Measurements from ENCODE around the gene COPB2.
"Not testable (repeated sequence)": the region's sequence is repeated elsewhere in the genome, so short reads cannot be mapped to it uniquely, and the experiment has no call there.

COPB2 gene

DNA sequence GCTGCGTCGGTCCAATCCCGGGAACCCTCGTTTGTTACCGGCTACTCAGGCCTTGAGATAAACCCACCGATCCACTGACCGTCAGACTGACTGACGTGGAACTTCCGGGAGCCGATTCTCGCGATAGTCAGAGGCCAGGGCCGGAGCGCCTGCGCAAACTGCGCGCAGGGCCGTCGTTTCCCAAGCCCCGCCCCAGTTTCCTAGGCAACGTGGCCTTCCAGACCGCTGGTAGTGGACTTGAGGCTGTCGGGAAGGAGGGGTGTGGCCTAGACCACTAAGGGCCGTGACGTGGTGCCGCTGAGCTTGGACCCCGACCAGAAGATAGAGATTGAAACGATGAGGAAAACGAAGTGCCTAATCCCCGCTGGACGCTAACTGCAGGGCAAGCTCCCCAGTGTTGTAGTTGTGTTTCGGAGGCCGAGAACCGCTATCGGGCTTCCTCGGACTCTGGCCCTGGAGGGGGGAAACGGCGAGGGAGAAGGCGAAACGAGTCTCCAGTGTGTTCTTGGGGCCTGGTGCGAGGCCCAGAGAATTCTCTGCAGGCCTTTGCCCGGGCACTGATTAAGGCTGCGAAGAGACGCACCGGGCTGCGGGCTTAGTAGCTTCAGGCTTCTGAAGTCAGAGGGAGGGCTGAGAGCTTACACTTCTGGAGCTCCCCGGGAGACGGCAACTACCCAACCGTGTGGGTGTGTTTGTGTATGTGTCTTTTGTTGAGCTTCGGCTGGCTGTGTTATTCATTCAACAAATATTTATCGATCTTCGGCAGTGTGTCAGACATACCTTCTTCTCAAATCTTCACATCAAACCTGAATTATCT is at the start of gene COPB2:
TSS of gene COPB2 (minus strand) at position 96 of the 817 bp plus-strand sequence. CDS start 97 bp downstream, outside the sequence.
- peak; percentile 97 for DNase-seq

DNA sequence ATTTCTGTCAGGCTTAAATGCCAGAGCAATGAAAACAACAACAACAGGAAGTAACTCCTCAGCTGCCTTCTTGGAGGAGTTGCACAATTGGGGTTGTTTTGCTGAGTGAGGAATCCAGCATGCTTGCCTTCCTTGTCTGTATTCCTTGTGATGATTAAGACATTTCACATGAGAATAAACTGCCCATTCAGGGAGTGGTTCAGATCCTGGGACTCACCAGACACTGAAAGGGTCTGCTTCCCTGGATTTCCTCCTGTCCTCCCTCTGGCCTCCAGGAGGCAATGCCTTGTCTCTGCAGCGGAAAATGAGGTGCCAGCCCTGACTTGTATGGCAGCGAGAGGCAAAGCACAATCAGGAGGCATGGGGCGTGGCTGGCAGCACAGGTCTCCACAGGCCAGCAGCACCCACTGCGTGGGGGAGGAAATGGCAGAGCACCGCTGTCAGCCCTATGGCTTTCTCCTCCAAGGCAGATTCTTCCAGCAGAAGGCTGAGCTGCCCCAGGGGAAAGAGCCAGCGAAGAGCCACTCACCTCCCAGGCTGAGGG is 45.4 kb upstream of the COPB2 start:
- peak; percentile 56 for DNase-seq

DNA sequence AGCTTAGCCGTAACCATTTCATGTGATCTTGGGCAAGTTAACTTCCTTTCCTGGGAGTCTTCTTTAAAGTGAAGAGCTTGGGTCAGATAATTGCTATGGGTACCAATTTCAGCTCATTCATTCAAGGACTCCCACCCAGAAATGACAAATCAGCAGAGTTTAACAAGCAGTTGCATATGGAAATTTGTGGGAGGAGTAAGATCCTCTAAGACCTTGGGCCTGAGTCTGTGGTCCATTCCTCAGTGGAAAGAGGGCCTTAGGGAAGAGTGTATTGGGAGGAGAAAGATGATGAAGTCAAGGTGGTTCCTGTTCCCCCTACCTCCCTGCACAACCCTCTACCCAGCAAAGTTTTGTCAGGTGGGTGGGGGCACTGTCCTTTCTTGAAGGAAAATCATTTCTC is 44.8 kb upstream of the COPB2 start:
- DNase-seq = no peak

DNA sequence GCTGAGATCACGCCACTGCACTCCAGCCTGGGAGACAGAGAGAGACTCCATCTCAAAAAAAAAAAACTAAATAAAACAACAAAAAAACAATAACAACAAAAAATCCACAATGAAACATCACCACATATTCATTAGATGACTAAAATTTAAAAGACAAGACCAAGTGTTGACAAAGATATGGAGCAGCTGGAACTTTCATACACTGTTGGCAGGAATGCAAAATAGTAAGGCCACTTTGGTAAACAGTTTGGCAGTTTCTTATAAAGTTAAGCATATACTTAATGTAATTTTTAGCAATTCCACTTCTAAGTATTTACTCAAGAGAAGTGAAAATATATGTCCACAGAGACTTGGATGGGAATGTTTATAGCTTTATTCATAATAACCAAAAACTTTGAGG is 43.6 kb upstream of the COPB2 start:
- no peak for DNase-seq

DNA sequence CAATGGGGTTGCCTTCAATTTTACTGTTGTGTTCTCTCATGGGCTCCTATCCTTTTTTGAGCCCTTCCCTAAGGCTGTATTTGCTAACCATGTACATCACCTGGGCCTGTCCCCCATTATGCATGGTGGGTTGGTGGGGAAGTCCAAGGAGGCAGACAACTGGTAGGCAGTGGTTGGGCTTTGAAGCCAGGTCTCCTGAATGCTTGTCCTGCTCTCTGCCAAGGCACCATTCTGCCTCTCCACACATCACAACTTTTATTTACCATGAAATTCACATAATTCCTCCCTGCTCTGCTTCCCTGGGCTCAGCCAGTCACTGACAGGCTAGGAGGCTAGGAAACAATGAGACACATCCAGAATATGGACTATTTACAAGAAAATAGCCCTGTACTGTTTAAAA is 41.0 kb upstream of the COPB2 start:
- peak; percentile 8 for DNase-seq

DNA sequence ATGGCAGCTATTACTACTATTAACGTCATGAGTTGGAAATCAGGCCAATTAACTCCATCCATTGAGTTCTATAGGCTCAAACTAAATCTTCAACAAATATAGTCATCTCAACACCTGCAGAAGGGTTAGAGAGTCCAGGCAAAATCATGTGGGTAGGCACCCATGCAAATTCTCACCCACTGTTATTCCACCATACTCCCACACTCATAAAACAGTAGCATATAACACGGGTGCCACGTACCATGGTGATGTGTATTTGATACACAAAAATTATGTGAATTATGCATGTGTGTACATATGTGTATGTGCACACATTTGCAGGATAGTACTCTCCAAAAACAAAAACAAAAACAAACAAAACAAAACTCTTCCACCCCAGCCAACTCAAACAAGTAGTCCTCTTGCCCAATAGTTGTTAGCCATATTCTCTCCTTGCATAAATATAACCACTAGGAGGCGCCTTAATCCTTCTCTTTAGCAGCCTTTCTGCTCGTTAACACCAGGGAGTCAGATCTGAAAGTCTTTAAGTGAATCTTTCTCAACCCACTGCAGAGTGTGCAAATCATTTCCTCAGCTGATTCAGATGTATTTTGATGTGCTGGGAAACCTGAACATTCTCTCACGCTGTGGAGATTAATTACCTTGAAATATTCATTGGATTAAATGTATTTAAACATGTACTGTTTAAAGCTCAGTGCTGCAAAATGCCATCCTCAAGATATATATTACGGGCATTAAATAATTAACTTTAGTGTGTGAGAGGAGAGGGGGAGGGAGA is 38.0 kb upstream of the COPB2 start:
- DNase-seq = peak; percentile 86

DNA sequence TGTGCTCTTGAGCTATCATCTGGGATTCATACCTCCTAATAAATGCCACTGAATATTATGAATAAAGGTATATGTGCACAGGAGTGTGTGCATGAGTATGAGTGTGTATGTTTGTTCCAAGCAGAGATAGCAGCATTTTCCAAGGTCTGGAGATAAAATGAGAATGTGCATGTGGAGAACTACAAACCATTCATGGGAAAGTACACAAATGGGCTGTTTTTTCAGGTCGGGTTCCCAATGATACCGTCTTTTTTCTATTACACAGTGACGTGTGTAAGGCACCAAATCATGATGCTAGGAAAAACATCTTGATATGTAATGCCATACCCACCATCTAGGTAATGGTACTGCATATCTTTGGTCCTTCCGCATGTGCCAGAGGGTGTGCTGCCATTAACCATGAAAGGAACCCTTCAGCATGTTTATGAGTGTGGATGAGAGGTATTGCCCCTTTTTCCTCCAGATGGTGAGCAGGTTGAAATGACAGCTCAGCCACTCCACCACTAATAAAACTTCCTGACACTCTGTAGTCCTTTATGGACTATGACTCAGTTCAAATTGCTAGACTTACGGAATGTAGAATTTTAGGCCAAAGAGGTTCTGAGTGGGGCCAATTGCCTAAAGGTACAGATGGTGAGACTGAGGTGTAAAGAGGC is 36.4 kb upstream of the COPB2 start:
- DNase-seq = no peak

DNA sequence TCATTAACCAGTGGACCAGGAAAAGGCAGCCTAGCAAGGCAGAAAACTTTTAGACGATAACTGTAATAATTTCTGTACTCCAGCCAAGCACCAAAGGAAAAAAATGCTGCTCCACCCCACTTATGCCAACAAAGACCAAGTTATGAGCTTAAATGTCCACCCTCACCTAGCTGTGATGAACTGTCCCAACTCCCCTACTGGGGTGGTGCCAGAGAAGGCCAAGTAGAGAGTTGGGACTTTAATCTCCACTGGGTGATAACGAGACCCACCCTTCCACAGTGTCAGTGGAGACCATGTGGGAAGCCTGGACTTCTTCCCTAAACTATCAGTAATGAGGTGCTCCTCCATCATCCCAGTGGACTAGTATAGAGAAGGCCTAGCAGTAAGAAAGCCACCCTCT is 33.8 kb upstream of the COPB2 start:
- no peak for DNase-seq

DNA sequence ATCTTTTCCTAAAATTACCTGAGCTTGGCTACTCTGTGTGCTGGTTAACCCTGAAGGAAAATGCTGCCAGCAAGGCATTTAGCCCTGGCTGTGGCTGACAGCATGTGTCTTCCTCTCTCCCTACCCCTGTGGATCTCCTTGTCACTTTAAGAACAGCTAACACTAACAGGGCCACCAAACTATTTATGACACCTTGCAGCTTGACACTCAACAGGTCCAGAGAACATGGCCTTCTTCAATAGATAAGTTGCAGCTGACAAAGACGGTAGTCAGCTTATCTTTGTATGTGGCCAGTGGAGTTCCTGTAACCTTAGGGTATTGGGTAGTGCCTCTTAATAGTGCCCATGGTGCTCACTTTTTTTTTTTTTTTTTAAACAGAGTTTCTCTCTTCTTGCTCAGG is 32.0 kb upstream of the COPB2 start:
- DNase-seq = no peak

DNA sequence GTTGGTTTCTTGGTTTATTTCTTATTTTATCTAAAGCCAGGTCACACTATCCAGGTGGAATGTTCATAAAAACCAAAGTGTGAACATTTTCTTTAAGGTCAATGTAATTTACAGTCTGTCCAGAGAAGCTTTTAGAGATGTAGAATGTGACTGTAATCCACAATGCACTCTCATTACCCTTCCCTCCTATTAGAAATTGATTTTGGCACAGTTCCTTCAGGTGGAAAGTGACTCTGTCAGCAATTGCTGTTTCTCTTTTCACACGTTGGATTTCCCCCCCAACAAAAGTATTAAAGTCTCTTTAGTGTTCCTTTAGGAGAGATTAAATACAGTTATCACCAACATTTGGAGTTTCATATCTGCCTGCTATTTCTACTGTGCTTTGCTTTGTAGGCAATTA is 31.6 kb upstream of the COPB2 start:
- no peak for DNase-seq

DNA sequence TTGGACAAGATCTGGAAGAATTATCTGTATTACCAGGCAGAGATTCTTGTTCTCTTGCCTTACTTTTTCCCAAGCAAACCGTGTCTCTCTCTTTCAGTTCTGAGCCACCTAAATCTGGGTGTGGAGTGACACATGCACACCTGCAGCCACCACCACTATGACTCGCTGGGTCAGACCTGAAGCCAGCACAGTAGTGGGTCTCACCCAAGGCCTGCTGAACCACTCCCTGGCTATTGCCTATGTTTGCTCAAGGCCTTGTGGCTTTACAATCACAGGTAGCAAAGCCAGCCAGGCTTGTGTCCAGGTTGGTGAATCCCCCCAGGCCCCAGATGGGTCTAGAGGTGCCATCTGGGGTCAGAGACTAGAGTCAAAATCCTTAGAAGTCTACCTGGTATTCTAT is 28.7 kb upstream of the COPB2 start:
- DNase-seq = no peak

DNA sequence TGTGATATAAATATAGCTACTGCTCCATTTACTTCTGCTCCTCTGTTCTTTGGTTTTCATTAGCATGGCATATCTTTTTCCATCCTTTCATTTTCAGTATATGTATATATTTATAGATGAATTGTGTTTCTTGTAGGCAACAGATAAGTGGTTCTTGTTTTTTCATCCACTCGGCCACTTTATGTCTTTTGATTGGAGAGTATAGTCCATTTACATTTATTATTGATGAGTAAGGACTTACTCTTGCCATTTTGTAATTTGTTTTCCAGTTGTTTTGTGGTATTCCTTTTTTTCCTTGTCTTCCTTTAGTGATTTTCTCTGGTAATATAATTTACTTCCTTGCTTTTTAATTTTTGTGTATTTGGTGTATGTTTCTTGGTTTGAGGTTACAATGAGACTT is 26.8 kb upstream of the COPB2 start:
- DNase-seq = no peak

DNA sequence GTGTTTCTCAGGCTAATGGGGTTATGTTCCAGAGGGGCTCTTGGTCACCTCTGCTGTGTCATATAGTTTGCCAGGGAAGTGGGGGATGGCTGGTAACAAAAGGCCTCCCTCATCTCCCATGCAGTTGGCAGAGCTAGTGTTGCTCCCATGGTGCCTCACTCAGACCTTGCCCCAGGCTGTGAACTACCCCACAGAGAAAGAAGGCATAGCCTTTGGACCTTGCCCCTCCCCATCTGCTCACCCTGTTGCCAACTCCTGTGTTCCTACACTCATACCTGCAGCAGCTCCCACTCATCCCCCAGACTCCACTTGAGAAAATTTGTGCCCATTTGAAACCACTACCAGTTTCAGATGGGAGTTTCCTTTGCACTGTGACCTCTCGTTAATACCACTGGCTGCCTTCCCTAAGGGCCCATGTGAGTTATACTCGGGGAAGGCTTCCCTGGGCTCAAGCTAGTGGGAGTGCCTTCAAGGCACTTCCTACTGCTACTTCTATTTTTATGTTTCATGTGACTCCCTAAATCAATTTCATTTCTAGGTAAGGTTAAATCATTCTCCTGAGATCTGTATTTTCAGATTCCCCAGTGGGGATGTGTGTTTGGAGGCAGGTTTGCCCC is 25.3 kb upstream of the COPB2 start:
- peak; percentile 60 for DNase-seq

DNA sequence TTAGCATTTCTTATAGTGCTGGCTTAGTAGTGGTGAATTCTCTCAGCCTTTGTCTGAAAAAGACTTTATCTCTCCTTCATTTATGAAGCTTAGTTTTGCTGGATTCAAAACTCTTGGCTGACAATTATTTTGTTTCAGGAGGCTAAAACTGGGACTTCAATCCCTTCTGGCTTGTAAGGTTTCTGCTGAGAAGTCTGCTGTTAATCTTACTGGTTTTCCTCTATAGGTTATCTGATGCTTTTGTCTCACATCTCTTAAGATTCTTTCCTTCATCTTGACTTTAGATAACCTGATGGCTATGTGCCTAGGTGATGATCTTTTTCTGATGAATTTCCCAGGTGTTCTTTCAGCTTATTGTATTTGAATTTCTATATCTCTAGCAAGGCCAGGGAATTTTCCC is 23.4 kb upstream of the COPB2 start:
- not testable (repeated sequence) for DNase-seq

DNA sequence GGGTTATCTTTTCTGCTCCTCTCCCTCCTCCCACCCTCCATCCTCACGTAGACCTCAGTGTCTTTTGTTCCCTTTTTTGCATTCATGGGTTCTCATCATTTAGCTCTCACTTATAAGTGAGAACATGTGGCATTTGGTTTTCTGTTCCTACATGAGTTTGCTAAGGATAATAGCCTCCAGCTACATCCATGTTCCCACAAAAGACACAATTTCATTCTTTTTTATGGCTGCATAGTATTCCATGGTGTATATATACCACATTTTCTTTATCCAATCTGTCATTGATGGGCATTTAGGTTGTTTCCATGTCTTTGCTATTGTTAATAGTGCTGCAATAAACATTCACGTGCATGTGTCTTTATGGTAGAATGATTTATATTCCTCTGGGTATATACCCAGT is 11.7 kb upstream of the COPB2 start:
- DNase-seq = not testable (repeated sequence)

DNA sequence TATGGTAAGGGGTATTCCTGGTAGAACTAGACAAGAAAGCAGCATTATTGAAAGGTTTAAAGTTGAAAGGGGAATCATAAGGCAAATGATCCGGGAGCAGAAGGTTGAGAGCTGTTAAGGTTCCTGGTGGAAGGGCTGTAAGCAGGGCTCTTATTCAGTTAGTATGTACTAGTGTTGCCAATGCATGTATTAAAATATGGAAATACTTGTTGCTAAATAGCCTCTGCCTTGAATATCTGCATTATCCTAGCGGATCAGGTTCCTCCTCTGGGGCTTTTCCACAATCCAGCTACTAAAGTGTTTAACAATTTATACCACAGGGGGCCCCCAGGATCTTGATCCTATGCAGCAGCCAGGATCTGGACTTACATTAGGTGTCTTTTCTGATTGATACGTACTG is 7.3 kb upstream of the COPB2 start:
- DNase-seq = no peak

DNA sequence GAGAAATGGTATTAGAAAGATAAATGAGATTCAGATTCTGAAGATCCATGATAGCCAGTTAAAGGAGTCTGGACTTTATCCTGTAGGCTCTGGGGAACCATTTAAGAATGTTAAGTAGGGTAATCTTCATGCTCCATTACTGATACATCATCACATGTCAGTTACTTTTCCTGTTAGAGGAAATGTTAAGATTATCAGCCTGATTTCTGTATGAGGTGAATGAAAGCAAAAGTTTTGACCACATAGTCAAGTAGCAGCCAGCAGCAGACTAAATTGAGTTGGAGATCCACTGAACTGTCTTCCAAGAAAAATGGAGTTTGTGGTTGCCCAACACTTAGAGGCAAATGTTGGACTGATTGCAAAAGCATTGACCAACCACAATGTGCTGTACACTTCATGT is 4.7 kb upstream of the COPB2 start:
- DNase-seq = no peak

DNA sequence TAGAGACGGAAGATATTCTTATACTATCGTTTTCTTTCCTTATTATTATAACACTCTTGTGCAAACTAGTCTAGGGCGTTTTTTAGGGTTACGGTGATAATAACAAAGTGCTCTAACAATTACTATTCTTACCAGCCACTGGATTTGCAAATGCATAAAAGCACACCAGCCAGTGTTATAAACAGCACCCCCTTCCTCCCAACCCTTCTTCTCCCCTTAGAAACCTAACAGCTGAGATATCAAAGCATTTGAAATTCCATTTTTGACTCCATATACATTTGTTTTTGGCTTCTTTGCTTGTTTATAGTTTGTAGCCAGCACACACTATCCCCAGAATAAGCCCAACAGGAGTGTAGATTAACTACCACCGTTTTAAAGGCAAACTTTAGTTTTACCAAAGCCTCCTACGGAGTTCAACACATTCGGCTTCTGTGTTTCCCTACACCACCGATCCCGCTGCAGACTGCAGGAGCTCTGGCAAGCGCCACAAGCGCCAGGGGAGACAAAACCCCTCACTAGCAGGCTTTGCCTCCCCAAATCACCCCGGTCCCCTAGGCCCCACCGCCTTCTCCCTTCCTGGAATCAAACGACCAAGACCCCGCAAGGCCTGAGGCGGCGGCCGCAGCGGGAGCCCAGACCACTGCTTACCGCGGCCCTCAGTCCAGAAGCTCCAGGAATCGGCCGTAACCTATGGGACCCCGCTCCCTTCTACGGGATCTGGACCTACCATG is 461 bp downstream of the COPB2 start:
- DNase-seq = peak; percentile 38

DNA sequence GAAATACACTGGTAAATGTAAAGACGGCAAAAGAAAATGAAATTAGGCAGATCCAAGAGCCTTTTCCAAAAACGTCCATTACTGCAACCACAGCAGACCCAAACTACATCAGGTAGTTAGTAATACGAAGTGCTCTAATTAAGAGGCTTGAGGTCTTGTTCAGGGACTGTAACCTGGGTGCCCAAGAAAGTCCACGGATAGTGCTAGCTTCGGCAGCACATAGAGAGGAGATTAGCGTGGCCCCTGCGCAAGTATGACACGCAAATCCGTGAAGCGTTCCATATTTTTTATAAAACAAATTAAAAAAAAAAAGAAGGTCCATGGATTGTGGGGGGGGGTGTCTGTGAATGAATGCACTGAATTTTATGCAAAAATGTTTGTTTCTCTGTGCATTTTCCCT is 1.4 kb downstream of the COPB2 start:
- no peak for DNase-seq

DNA sequence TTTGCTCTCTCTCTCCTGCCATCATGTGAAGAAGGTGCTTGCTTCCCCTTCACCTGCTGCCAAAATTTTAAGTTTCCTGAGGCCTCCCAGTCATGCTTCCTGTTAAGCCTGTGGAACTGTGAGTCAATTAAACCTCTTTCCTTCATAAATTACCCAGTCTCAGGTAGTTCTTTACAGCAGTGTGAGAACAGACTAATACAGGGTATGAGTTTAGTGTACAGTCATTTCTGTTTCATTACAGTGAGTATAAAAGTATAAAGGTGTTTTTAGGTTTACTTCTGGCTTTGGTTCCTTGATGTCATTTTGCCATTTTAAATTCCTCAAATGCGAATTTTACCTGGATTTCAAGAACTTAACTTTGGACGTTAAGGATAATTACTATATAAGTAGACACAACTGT is 7.2 kb downstream of the COPB2 start:
- not testable (repeated sequence) for DNase-seq

DNA sequence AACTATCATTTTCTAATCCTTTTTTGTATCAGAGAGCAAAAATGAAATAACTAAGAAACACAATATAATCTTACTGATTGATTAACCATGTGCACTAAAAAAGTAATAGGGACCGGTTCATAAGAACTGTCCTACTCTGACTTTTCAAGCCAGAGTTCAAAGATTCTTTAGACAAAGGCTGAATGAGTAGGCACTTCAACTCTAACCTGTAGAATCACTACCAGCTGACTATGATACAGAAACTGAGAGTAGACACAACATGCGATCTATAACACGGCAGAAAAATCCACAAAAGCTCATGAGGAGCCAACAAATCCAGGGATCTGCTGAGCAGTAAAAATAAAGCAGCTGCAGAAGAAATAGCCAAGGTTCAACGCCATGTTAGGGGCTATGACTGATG is 8.9 kb downstream of the COPB2 start:
- no peak for DNase-seq

DNA sequence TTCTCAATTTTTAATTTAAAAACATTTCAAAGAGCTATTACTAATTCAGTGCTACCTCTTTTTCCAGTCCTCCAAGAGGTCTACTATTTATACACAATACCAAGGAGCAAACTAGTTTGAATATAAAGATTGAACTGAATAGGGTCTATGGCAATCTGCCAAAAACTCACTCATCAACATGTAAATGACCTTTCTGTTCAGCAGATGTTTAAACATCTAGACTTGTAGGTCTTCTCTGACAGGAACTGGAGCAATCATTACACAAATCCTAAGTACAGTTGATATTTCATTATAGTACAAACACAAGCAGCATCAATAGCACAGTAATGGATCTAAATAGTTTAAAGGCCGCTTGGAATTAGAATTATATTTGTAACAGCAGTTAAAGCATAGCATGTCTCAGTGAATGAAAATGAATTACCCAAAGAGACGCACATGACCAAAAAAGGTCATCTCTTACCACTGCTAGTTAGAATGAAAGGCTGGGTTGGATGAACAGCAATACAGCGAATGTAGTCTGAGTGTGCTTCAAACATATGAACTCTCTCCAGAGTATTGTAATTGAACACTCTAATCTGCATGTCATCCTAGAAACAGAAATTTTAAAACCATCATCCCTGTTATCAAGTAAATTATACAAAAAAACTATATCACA is 10.7 kb downstream of the COPB2 start:
- peak; percentile 82 for DNase-seq
